Measurements from ENCODE around the gene TRPM2. TPM values are rescaled to one million over a fixed set of nuclear protein-coding genes. Genes with fewer than 3 reads are reported as not detected.

Gene TRPM2
- total and polyA plus RNA-seq, 2 of the 8 experiments (the other 6 are each of a cell fraction or from before 2014, with no cell fraction given): 0.27 to 0.28 TPM

GRCh38 chr21:44382536-44382935 lies 29.1 kb downstream of the TRPM2 start (continued):
- TF ChIP-seq TEAD4 (IDR thresholded peaks at IDR 0.05; ENCODE audit: low read depth, low read length) (no peak), EGR1 (IDR thresholded peaks at IDR 0.05; ENCODE audit: borderline replicate concordance, low read depth, low read length) (no peak), POLR2AphosphoS5 (IDR thresholded peaks at IDR 0.05; ENCODE audit: low read depth, low read length) (no peak), SP1 (IDR thresholded peaks at IDR 0.05; ENCODE audit: low read depth, low read length) (no peak), TCF12 (IDR thresholded peaks at IDR 0.05; ENCODE audit: low read depth, low read length) (no peak)

All from H1 (cell line).